ENCODE data around the gene MDFIC.

MDFIC gene

GRCh38 chr7:114976666-114977065 lies 54.8 kb downstream of the MDFIC start:
- 87% methylated on average over 4 of the region's 4 CpGs for WGBS
- Histone ChIP-seq H3K27ac (ENCODE audit: low read depth, low read length) (no peak overlapping the region), H3K9me3 (ENCODE audit: insufficient read depth, low read depth, low read length) (no peaks in the 10 kb centered on the region), H3K27me3 (ENCODE audit: insufficient read depth, low read length) (no peaks in the 10 kb centered on the region), H3K36me3 (ENCODE audit: insufficient read depth, low read length) (no peaks in the 10 kb centered on the region), H3K4me3 (ENCODE audit: low read length) (no peak overlapping the region), H3K4me1 (ENCODE audit: insufficient read depth, low read length) (peaks cover 19% of the 10 kb centered on the region), H3K9ac (ENCODE audit: low read depth, low read length) (no peak overlapping the region)

- peaks cover 13% of the 10 kb centered on the region for H3K4me1 ChIP-seq (ENCODE audit: insufficient read depth, low read length)
- no peaks in the 10 kb centered on the region for H3K27me3 ChIP-seq (ENCODE audit: insufficient read depth, low read length)
- H3K27ac ChIP-seq (ENCODE audit: low read depth, low read length) = no peak overlapping the region
- no peaks in the 10 kb centered on the region for H3K9me3 ChIP-seq (ENCODE audit: insufficient read depth, low read depth, low read length)
- WGBS = 77% methylated on average over 1 of the region's 1 CpG
- H3K36me3 ChIP-seq (ENCODE audit: insufficient read depth, low read length) = no peaks in the 10 kb centered on the region
- no peak overlapping the region for H3K9ac ChIP-seq (ENCODE audit: low read depth, low read length)
- no peak overlapping the region for H3K4me3 ChIP-seq (ENCODE audit: low read length)
Measured at GRCh38 chr7:114977277-114977676, 55.4 kb downstream of the MDFIC start.

GRCh38 chr7:114979388-114979787 lies 57.5 kb downstream of the MDFIC start:
- Histone ChIP-seq H3K4me1 (ENCODE audit: insufficient read depth, low read length) (0 out of 2 replicates have a peak, but pooled peaks cover 11% of the 10 kb centered on the region), H3K27ac (ENCODE audit: low read depth, low read length) (no peak overlapping the region), H3K27me3 (ENCODE audit: insufficient read depth, low read length) (no peaks in the 10 kb centered on the region), H3K9ac (ENCODE audit: low read depth, low read length) (no peak overlapping the region), H3K36me3 (ENCODE audit: insufficient read depth, low read length) (no peaks in the 10 kb centered on the region), H3K9me3 (ENCODE audit: insufficient read depth, low read depth, low read length) (no peaks in the 10 kb centered on the region), H3K4me3 (ENCODE audit: low read length) (no peak overlapping the region)
- 74% methylated on average over 7 of the region's 7 CpGs for WGBS

GRCh38 chr7:114979803-114980507 lies 58.1 kb downstream of the MDFIC start:
- Histone ChIP-seq H3K9me3 (ENCODE audit: insufficient read depth, low read depth, low read length) (no peaks in the 10 kb centered on the region), H3K36me3 (ENCODE audit: insufficient read depth, low read length) (no peaks in the 10 kb centered on the region), H3K4me3 (ENCODE audit: low read length) (no peak overlapping the region), H3K4me1 (ENCODE audit: insufficient read depth, low read length) (0 out of 2 replicates have a peak, but pooled peaks cover 11% of the 10 kb centered on the region), H3K27ac (ENCODE audit: low read depth, low read length) (no peak overlapping the region), H3K9ac (ENCODE audit: low read depth, low read length) (no peak overlapping the region), H3K27me3 (ENCODE audit: insufficient read depth, low read length) (no peaks in the 10 kb centered on the region)
- WGBS = 87% methylated on average over 3 of the region's 4 CpGs

GRCh38 chr7:114981323-114981722 lies 59.4 kb downstream of the MDFIC start:
- Histone ChIP-seq H3K27ac (ENCODE audit: low read depth, low read length) (no peak overlapping the region), H3K27me3 (ENCODE audit: insufficient read depth, low read length) (no peaks in the 10 kb centered on the region), H3K4me1 (ENCODE audit: insufficient read depth, low read length) (peaks cover 16% of the 10 kb centered on the region), H3K4me3 (ENCODE audit: low read length) (no peak overlapping the region), H3K9me3 (ENCODE audit: insufficient read depth, low read depth, low read length) (no peaks in the 10 kb centered on the region), H3K36me3 (ENCODE audit: insufficient read depth, low read length) (no peaks in the 10 kb centered on the region), H3K9ac (ENCODE audit: low read depth, low read length) (no peak overlapping the region)
- 100% methylated on average over 2 of the region's 2 CpGs for WGBS

GRCh38 chr7:114985116-114985715 lies 63.3 kb downstream of the MDFIC start:
- no peaks in the 10 kb centered on the region for H3K36me3 ChIP-seq (ENCODE audit: insufficient read depth, low read length)
- no peak overlapping the region for H3K4me3 ChIP-seq (ENCODE audit: low read length)
- WGBS = 95% methylated on average over 2 of the region's 2 CpGs

GRCh38 chr7:114986190-114987180 lies 64.6 kb downstream of the MDFIC start:
- no peaks in the 10 kb centered on the region for H3K9me3 ChIP-seq (ENCODE audit: insufficient read depth, low read depth, low read length)

More at GRCh38 chr7:114985116-114985715, 63.3 kb downstream of the MDFIC start:
- Histone ChIP-seq H3K27me3 (ENCODE audit: insufficient read depth, low read length) (no peaks in the 10 kb centered on the region), H3K27ac (ENCODE audit: low read depth, low read length) (no peak overlapping the region), H3K4me1 (ENCODE audit: insufficient read depth, low read length) (peaks cover 20% of the 10 kb centered on the region), H3K9ac (ENCODE audit: low read depth, low read length) (no peak overlapping the region), H3K9me3 (ENCODE audit: insufficient read depth, low read depth, low read length) (no peaks in the 10 kb centered on the region)

GRCh38 chr7:114988026-114988425 lies 66.1 kb downstream of the MDFIC start:
- no peaks in the 10 kb centered on the region for H3K9me3 ChIP-seq (ENCODE audit: insufficient read depth, low read depth, low read length)
- peaks cover 20% of the 10 kb centered on the region for H3K4me1 ChIP-seq (ENCODE audit: insufficient read depth, low read length)
- H3K27me3 ChIP-seq (ENCODE audit: insufficient read depth, low read length) = no peaks in the 10 kb centered on the region
- WGBS = 75% methylated on average over 1 of the region's 1 CpG
- no peaks in the 10 kb centered on the region for H3K36me3 ChIP-seq (ENCODE audit: insufficient read depth, low read length)
- H3K9ac ChIP-seq (ENCODE audit: low read depth, low read length) = no peak overlapping the region
- H3K27ac ChIP-seq (ENCODE audit: low read depth, low read length) = no peak overlapping the region
- no peak overlapping the region for H3K4me3 ChIP-seq (ENCODE audit: low read length)

More at GRCh38 chr7:114986190-114987180, 64.6 kb downstream of the MDFIC start:
- Histone ChIP-seq H3K4me3 (ENCODE audit: low read length) (no peak overlapping the region), H3K27me3 (ENCODE audit: insufficient read depth, low read length) (no peaks in the 10 kb centered on the region), H3K27ac (ENCODE audit: low read depth, low read length) (no peak overlapping the region), H3K4me1 (ENCODE audit: insufficient read depth, low read length) (peaks cover 20% of the 10 kb centered on the region), H3K36me3 (ENCODE audit: insufficient read depth, low read length) (no peaks in the 10 kb centered on the region), H3K9ac (ENCODE audit: low read depth, low read length) (no peak overlapping the region)
- 80% methylated on average over 1 of the region's 3 CpGs for WGBS

- H3K4me1 ChIP-seq (ENCODE audit: insufficient read depth, low read length) = peaks cover 20% of the 10 kb centered on the region
- H3K27ac ChIP-seq (ENCODE audit: low read depth, low read length) = no peak overlapping the region
- H3K36me3 ChIP-seq (ENCODE audit: insufficient read depth, low read length) = no peaks in the 10 kb centered on the region
- no peaks in the 10 kb centered on the region for H3K9me3 ChIP-seq (ENCODE audit: insufficient read depth, low read depth, low read length)
- no peak overlapping the region for H3K9ac ChIP-seq (ENCODE audit: low read depth, low read length)
- no peaks in the 10 kb centered on the region for H3K27me3 ChIP-seq (ENCODE audit: insufficient read depth, low read length)
- H3K4me3 ChIP-seq (ENCODE audit: low read length) = no peak overlapping the region
- 88% methylated on average over 2 of the region's 2 CpGs for WGBS
Measured at GRCh38 chr7:114988755-114989375, 67.0 kb downstream of the MDFIC start.

- no peaks in the 10 kb centered on the region for H3K36me3 ChIP-seq (ENCODE audit: insufficient read depth, low read length)
- no peak overlapping the region for H3K9ac ChIP-seq (ENCODE audit: low read depth, low read length)
- no peak overlapping the region for H3K27ac ChIP-seq (ENCODE audit: low read depth, low read length)
- WGBS = 91% methylated on average over 2 of the region's 5 CpGs
- no peaks in the 10 kb centered on the region for H3K27me3 ChIP-seq (ENCODE audit: insufficient read depth, low read length)
- H3K4me1 ChIP-seq (ENCODE audit: insufficient read depth, low read length) = peaks cover 20% of the 10 kb centered on the region
- H3K4me3 ChIP-seq (ENCODE audit: low read length) = no peak overlapping the region
- no peaks in the 10 kb centered on the region for H3K9me3 ChIP-seq (ENCODE audit: insufficient read depth, low read depth, low read length)
Measured at GRCh38 chr7:114989531-114989930, 67.6 kb downstream of the MDFIC start.

Data from HUES64 (cell line).